DND-41 (cell line): ENCODE data around the gene DCTPP1.
"Not testable (repeated sequence)": the region's sequence is repeated elsewhere in the genome, so short reads cannot be mapped to it uniquely, and the experiment has no call there.

Source experiments
- EZH2 ChIP-seq: IDR thresholded peaks from 3 replicates; pipeline ENCODE4 v1.6.1; 2012; ENCODE audit warnings: borderline replicate concordance, low read depth, mild to moderate bottlenecking, moderate library complexity, low read length, inconsistent platforms; ENCODE audit not compliant: severe bottlenecking
- TF ChIP-seq, protein P1 (sequence below): IDR thresholded peaks from 2 replicates; pipeline ENCODE4 v1.5.1; 2012; ENCODE audit warnings: borderline replicate concordance, low read length, moderate library complexity, mild to moderate bottlenecking; ENCODE audit not compliant: poor library complexity, severe bottlenecking; ENCODE audit errors: extremely low read depth

- TF ChIP-seq, protein P1, sequence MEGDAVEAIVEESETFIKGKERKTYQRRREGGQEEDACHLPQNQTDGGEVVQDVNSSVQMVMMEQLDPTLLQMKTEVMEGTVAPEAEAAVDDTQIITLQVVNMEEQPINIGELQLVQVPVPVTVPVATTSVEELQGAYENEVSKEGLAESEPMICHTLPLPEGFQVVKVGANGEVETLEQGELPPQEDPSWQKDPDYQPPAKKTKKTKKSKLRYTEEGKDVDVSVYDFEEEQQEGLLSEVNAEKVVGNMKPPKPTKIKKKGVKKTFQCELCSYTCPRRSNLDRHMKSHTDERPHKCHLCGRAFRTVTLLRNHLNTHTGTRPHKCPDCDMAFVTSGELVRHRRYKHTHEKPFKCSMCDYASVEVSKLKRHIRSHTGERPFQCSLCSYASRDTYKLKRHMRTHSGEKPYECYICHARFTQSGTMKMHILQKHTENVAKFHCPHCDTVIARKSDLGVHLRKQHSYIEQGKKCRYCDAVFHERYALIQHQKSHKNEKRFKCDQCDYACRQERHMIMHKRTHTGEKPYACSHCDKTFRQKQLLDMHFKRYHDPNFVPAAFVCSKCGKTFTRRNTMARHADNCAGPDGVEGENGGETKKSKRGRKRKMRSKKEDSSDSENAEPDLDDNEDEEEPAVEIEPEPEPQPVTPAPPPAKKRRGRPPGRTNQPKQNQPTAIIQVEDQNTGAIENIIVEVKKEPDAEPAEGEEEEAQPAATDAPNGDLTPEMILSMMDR = not testable (repeated sequence)
- not testable (repeated sequence) for TF ChIP-seq EZH2
Observed at GRCh38 chr16:30396627-30397026, 33.2 kb downstream of the DCTPP1 start.
